Neural progenitor cell (in vitro differentiated cells): Measurements from ENCODE around the gene FTSJ3.
"Not testable (repeated sequence)": the region's sequence is repeated elsewhere in the genome, so short reads cannot be mapped to it uniquely, and the experiment has no call there.

ENCODE experiments used
- CTCF ChIP-seq: fragments of 200-600 bp; sonication (generic); IDR thresholded peaks from 2 replicates; pipeline ENCODE4 v1.5.1; 2017; ENCODE audit warnings: antibody characterized with exemption, mild to moderate bottlenecking
- EZH2phosphoT487 ChIP-seq: fragments of 200-600 bp; sonication (generic); IDR thresholded peaks from 2 replicates; pipeline ENCODE4 v1.6.1; 2017; ENCODE audit warnings: antibody characterized with exemption

DNA sequence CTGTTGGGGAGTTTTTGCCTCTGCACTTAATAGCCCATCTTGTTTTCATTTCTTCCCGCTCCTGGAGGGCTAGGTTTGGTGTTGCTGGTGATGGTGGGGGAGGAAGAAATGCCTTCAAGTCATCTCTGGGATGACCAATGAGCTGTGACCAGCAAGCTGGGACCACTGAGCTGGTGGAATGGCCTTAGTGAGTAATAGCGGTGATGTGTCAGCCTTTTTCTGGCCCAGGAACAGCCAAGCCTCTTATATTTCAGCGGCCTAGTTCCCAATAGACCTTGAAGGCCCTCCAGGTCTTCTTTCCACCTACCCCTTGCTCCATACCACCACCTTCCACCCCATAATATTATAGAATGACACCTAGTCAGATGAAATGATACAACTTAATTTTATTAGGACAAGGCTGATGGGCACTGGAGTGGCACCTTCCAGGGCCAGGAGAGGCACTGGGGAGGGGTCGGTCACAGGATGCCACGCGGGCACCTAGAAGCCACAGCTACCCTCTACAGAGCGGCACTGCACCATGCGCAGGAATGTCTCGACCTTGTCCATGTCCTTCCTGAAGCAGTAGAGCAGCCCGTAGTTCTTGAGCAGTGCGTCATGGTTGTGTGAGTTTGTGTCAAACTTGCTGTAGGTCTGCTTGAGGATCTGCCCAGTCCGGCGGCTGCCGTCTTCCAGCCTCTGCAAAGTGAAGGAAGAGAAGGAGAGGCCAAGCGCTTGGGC, 44.3 kb upstream of the FTSJ3 start:
- not testable (repeated sequence) for TF ChIP-seq CTCF, EZH2phosphoT487
